GM19043 (cell line): ENCODE results near the gene DLG4.

Source experiments
- ATAC-seq: cut with Tn5 transposase; IDR thresholded peaks from one replicate; pipeline ENCODE4 v1.9.1; 2021; ENCODE audit warnings: low read depth; ENCODE audit not compliant: unreplicated experiment

The DLG4 gene

GRCh38 chr17:7216242-7217112 lies 3.2 kb downstream of the DLG4 start:
- ATAC-seq, result no peak

DNA sequence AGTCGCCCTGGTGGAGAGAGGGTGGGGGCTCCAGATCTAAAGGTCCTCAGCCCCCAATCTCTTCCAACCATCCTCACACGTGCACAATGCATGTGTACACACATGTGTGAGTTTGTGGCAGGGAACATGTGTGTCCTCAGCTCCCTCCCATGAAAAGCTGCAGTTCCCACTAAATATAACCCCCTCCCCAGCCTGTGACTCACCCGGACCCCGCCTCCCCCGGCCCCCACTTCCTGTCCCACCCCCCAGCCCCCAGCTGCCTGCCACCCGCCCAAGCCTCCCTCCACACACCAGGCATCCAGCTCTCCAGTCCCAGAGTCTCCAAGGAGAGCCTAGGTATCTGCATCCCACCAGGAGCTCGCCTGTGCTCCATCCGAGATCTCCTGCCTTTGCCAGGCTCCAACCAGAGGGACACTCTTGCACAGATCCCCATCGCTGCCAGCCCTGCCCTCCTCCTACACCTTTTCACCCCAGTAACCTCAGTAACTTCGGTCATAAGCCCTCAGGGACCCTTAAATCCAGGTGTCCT lies 3.9 kb downstream of the DLG4 start:
- ATAC-seq, result no peak

DNA sequence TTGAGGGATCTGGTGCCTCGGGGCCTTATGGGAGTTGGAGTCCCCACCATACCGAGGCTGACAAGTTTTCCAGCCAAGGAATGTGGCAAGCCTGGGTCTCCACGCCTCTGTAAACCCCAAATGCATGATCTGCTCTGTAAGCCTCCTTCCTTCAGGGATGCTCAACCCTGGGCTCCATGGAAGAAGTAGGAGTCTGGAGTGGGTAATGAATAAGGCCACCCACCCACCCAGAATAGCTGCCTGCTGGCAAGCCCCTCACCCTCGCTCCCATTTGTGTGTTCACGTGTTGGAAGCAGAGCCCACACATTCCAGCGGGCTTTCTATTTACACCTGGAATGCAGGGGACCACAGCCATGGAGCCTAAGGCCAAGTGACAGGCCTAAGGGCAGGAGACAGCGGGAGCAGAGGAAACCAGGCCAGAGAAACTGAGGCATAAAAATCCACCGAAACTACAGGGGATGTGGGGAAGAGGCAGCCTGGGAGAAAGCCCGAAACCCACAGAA lies 4.4 kb downstream of the DLG4 start:
- no peak for ATAC-seq

DNA sequence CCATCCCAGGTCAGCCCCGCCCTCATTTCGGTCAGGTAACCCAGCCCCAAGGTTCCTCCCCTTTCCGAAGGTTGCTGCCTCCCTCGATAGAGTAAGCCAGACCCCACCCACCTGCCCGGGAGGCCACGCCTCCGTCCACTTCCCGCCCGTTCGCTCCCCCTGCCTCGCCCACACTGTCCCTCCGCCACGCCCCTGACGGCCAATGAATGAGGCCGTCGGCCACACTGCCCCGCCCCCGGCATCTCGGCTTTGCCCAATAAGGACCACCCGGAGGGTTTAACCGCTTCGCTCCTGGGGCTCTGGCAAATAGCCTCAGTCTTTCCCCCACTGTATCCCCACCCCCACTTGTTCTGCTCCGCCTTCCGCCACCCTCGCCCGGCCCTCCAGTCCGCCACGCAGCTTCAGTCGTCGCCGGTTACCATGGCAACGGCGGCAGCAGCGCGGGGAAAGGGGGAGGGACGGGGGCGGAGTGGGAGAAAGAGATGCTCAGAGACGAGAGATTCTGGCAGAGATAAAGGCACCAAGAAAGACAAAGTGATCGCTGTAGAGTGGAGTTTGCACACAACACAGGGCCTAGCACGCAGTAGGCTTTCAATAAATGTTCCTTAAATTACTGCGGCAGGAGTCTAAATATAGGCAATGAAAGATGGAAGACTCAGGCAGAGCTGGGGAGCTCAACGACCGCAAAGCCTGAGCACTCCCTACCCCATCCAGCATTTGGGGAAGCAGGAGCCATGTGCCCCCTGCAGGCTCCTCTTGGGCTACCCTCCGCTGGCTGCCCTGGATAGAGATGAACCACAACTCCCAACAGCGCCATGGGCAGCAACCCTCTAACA lies 5.1 kb downstream of the DLG4 start:
- peak; percentile 63 for ATAC-seq

GRCh38 chr17:7213895-7214299 lies 5.7 kb downstream of the DLG4 start:
- no peak for ATAC-seq

DNA sequence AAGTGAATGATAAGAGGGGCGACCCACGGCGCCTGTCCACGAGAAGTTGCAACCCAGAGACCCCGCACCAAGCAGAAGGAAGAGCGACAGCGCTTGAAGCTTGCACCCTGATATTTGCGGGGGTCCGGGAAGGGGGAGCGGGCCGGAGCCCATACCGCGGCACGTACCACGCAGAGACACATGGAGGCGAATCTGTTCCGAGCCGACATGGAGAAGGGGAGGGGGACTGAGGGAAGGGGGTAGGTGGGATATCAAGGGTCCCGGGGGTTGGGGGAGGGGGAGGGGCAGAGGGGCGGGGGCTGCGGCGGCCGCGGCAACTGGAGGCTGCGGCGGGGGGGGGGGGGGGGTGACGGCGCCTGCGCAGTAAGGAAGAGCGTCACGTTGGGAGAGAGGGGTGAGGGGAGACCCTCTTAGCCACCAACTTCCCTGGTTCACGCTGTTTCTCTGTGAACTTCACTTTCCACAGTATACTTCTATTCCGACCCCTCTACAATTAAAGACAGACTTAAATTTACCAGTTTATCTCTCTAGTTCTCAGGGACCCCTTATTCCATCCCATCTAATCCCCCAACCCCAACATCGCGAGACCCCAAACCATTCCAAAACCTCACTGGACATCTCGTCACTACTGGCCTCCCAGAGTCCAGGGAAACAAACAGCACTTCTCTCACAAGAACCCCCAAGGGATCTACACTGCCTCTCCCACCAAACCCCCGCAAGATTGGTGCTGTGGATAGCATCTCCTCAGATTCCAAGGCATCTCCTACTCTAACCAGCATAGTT lies 8.0 kb downstream of the DLG4 start:
- ATAC-seq, result no peak

- no peak for ATAC-seq
Observed at GRCh38 chr17:7208754-7209460, 10.7 kb downstream of the DLG4 start.

- no peak for ATAC-seq
Observed at GRCh38 chr17:7208027-7208571, 11.5 kb downstream of the DLG4 start.

DNA sequence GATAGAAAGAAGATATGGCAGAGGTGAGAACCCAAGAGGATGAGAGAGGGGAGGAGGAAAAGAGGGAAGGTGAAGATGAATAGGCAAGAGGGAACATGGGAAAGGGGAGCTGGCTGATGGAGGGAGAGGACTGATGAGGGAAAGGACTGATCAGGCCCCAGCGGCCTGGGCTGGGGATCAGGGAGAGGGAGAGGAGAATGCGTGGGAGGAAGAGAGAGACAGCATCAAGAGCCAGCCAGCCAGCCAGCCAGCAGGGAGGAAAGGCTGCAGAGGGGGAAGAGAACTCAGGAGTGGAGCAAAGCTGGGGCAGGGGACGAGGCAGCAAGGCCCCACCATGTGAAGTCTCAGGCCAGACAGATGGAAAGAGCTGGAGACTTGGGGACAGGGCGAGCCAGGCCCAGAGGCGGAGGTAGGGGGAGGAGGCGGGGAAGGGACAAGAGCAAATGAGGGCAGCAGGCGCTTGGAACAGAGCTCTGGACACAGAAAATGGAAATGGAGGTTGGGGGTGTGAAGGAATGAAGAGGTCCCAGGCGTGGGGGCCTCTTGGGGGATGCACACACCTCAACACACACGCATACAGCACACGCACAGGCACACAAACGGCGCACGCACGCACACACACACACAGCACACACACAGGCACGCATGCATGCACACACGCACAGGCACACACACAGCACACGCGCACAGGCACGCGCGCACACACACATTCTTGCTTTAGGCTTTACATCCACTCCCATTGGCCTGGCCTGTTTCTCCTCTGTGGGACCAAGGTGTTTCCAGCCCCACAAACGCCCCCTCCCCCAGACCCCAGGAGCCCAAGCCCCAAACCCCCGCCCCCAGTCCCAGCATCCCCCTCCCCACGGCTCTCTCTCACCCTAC lies 12.3 kb downstream of the DLG4 start:
- no peak for ATAC-seq

DNA sequence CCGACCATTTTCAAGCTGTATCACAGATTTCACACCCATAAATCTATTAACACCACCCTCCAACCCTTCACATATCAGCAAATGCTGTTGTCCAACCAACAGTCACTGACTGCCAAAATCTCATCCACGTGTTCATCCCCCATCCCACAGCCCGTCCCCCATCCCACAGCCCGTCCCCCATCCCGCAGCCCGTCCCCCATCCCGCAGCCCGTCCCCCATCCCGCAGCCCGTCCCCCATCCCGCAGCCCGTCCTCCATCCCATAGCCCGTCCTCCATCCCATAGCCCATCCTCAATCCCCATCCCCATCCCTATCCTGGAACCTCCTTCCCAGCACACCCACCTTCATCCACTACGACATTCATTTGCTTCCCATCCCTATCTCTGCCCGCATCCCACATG lies 14.1 kb downstream of the DLG4 start:
- ATAC-seq, result no peak

DNA sequence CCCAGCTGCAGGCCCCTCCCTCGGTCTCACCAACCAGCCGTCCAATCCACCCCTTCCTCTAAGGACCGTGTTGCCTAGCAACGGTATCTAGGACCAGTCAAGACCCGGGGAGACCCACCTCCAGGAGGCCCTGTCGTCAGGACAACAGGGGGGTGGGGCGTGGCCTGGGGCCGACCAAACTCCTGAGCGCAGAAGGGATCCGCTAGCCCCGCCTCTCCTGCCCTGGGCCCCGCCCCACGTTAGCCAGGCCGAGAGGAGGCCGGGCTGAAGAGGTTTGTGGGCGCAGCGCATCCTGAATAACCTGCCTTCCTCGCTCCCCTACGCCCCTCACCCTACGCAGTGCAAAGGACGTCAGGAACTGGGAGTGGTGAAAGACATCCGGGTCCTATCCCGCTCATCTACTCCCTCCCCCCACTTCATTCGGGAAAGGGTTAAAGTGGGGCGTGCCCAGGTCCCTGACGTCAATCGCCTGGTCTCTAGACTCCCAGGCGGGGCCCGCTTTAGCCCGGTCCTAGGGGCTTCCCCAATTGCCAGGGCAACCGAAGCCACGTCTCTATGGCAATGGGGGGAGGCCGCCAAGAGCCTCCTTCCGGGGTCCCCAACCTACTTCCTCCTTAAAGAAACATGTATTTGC lies 14.7 kb downstream of the DLG4 start:
- ATAC-seq, result peak; percentile 81

GRCh38 chr17:7204336-7204735 lies 15.3 kb downstream of the DLG4 start:
- no peak for ATAC-seq

- no peak for ATAC-seq
Observed at GRCh38 chr17:7203391-7203790, 16.2 kb downstream of the DLG4 start.

DNA sequence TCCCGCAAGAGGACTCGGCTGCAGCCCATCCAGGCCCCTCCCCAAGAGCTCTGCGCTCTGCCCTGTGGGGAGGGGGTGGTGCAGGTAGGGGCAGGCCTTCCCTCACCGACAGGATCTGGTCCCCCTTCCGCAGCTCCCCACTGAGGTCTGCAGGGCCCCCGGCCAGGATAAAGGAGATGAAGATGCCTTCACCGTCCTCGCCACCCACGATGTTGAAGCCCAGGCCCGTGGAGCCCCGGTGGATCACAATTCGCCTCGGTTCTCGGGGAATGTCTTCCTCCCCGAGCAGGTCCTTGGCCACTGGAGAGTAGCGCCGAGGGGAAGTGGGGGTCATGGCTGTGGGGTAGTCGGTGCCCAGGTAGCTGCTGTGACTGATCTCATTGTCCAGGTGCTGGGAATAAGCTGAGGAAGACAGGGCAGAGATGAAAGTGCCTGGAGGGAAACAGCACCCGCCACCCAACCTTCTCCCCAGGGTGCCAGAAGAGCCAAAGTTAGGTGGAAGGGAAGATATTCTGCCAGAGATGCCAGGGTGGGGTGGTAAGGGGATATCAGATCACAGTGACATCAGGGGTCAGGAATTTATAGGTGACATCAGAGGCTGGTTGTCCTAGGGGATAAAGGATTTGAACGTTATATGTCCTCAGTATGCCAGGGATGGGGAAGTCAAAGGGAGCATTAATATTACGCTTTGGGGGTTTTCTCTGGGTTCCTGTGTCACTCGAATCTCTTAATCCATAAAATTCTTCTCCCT lies 22.8 kb downstream of the DLG4 start:
- ATAC-seq, result no peak

GRCh38 chr17:7195971-7196370 lies 23.7 kb downstream of the DLG4 start:
- ATAC-seq, result no peak

DNA sequence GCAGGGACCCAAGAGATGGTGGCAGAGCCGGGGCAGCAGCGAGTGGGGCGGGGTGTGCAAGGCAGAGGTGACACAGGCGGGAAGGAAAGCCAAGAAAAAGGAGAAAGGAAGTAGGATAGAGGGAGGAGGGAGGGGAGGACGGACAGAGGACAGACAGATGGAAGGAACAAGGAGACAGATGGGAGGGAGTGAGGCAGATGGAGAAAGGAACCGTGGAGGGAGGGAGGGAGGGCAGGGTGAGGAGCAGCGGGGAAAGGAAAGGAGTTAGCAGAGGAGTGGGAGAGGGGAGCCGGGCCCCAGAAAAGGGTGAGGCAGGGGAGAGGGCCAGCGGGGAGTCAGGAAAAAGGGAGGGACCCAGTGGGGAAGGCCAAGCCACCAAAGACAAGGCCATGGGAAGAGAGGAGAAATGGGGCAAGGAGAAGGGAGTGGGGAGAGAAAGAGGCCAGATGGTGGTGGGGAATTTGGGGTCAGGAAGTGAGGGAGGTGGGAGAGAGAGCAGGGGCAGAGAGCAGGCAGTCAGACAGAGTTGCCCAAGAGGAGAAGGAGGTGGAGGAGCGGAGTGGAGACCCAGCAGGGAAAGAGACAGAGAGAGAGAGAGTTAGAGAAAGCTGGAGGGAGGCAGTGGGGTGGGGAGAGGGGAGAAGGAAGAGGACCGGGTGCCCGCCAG lies 27.2 kb downstream of the DLG4 start:
- no peak for ATAC-seq
